ENCODE results near the gene EXOSC10. TPM values are rescaled to one million over a fixed set of nuclear protein-coding genes. Genes with fewer than 3 reads are reported as not detected.
"Not testable (repeated sequence)": the region's sequence is repeated elsewhere in the genome, so short reads cannot be mapped to it uniquely, and the experiment has no call there.

EXOSC10 gene
- total RNA-seq, 1 experiment from 2014 or later: 57.7 TPM

DNA sequence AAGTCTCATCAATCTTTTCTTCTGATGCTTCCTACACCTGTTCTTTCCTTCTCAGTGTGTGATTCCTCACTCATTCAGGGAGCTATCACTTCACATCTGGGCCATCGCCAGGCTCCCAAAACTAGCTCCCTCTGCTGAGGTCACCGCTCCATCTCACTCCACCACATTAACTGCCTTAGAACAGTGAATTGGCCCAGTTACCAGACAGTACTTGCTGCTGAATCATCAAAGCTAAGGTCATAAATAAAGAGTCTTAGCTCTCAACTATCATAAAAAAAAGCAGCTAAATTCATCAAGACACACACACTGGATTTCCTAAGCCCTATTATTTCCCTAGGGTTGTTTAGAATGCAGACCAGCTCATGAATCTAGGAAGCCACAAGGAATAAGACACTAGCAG, 21.0 kb downstream of the EXOSC10 start:
- no peak for DNase-seq
- TF ChIP-seq, protein P1, sequence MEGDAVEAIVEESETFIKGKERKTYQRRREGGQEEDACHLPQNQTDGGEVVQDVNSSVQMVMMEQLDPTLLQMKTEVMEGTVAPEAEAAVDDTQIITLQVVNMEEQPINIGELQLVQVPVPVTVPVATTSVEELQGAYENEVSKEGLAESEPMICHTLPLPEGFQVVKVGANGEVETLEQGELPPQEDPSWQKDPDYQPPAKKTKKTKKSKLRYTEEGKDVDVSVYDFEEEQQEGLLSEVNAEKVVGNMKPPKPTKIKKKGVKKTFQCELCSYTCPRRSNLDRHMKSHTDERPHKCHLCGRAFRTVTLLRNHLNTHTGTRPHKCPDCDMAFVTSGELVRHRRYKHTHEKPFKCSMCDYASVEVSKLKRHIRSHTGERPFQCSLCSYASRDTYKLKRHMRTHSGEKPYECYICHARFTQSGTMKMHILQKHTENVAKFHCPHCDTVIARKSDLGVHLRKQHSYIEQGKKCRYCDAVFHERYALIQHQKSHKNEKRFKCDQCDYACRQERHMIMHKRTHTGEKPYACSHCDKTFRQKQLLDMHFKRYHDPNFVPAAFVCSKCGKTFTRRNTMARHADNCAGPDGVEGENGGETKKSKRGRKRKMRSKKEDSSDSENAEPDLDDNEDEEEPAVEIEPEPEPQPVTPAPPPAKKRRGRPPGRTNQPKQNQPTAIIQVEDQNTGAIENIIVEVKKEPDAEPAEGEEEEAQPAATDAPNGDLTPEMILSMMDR (conservative IDR thresholded peaks at IDR 0.05): no peak
- no peak for TF ChIP-seq EZH2 (IDR thresholded peaks at IDR 0.05; ENCODE audit: low read depth)
- CTCF ChIA-PET: no interaction called here

DNA sequence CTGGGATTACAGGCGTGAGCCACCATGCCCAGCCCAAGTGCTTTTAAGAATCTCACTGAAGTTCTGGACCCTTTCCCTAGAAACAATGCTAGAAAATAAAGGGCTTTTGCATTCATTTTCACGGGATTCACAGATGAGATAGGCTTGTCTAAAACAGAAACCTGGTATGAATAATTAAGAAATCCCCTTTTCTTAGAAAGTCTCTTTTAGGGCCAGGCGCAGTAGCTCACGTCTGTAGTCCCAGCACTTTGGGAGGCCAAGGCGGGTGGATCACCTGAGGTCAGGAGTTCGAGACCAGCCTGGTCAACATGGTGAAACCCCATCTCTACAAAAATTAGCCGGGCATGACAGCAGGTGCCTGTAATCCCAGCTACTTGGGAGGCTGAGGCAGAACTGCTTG, 26.3 kb downstream of the EXOSC10 start:
- POLR2A ChIA-PET (ENCODE audit: unreplicated experiment): not testable (repeated sequence)

More for the DNA sequence above, 21.0 kb downstream of the EXOSC10 start:
- no peaks in the 10 kb centered on the region for H3K9me2 ChIP-seq (ENCODE audit: insufficient read depth)
- no peaks in the 10 kb centered on the region for H3K36me3 ChIP-seq (ENCODE audit: low read depth)
- POLR2A ChIA-PET (ENCODE audit: unreplicated experiment): no interaction called here
- no peak overlapping the region for H3K27ac ChIP-seq
- no peaks in the 10 kb centered on the region; the same call in 1 of the 2 replicates for H3F3A ChIP-seq (ENCODE audit: insufficient read depth, low read depth)
- intact Hi-C loops (cut with micrococcal nuclease; ENCODE audit: unreplicated experiment): no loop called here
- no TSS peak for BruUV-seq (replicated peaks)
- H3K4me1 ChIP-seq (replicated peaks; ENCODE audit: insufficient read depth): no peaks in the 10 kb centered on the region
- H3K79me2 ChIP-seq (ENCODE audit: low read depth): no peaks in the 10 kb centered on the region
- no peaks in the 10 kb centered on the region for H3K27me3 ChIP-seq (ENCODE audit: insufficient read depth, low read depth)
- no peak overlapping the region for H2AFZ ChIP-seq
- no peaks in the 10 kb centered on the region for H3K9me3 ChIP-seq (ENCODE audit: insufficient read depth, low read depth)
- no peak overlapping the region for H3K4me2 ChIP-seq
- H4K20me1 ChIP-seq (ENCODE audit: insufficient read depth): no peaks in the 10 kb centered on the region
- no peak overlapping the region for H3K4me3 ChIP-seq

DNA sequence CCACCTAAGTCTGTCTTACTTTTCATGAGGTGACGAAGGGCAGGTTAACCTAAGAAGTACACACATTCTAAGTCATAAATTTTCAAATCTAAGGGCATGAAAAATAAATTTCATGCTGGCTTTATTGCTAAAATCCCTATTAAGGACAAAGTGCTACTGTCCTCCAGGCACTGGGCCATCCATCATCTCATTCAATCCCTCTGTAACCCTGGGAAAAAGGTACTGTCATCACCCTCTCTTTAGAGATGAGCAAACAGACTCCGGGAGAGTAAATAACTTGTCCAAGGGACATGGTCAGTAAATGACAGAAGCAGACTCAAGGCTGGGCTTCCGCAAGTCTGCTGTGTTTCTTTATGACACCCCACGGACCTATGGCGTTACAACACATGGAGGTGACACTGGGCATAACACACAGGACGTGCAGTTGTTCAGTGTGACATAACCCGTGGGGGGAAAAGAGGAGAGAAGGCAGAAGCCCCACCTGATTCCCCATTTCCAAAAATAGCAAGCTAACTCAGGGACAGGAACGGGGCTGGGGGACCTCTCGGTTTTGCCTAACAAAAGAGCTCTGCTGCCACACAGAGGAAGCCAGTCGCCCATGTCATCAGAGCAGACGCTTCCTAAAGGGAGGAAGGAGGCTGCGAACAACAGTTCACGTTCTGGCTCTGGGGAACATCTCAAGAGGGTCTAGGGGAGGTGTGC, 27.3 kb downstream of the EXOSC10 start:
- CTCF ChIA-PET: interaction anchor here (0.9 kb wide), 1 partner anchor 11 kb away, joined by 4 read pairs; no protein-coding TSS in a partner anchor
- BruUV-seq (replicated peaks): no TSS peak

More for the DNA sequence above, 26.3 kb downstream of the EXOSC10 start:
- H3K27me3 ChIP-seq (ENCODE audit: insufficient read depth, low read depth); H4K20me1 ChIP-seq (ENCODE audit: insufficient read depth); H2AFZ ChIP-seq; H3K9me2 ChIP-seq (ENCODE audit: insufficient read depth); H3K27ac ChIP-seq; DNase-seq; H3K79me2 ChIP-seq (ENCODE audit: low read depth); H3K9me3 ChIP-seq (ENCODE audit: insufficient read depth, low read depth); H3K4me2 ChIP-seq; H3K36me3 ChIP-seq (ENCODE audit: low read depth); H3K4me3 ChIP-seq; intact Hi-C loops (cut with micrococcal nuclease; ENCODE audit: unreplicated experiment); H3K4me1 ChIP-seq (replicated peaks; ENCODE audit: insufficient read depth); H3F3A ChIP-seq (ENCODE audit: insufficient read depth, low read depth); BruUV-seq (replicated peaks): not testable (repeated sequence)
- CTCF ChIA-PET: interaction anchor here (0.9 kb wide), 1 partner anchor 12 kb away, joined by 4 read pairs; no protein-coding TSS in a partner anchor

More for the DNA sequence above, 27.3 kb downstream of the EXOSC10 start:
- Histone ChIP-seq H3K27me3 (ENCODE audit: insufficient read depth, low read depth) (no peaks in the 10 kb centered on the region), H3K4me3 (no peak overlapping the region), H3K4me1 (replicated peaks; ENCODE audit: insufficient read depth) (no peaks in the 10 kb centered on the region), H3K4me2 (no peak overlapping the region), H4K20me1 (ENCODE audit: insufficient read depth) (no peaks in the 10 kb centered on the region), H3F3A (ENCODE audit: insufficient read depth, low read depth) (no peaks in the 10 kb centered on the region), H3K79me2 (ENCODE audit: low read depth) (no peaks in the 10 kb centered on the region), H3K9me2 (ENCODE audit: insufficient read depth) (no peaks in the 10 kb centered on the region), H3K27ac (no peak overlapping the region), H2AFZ (no peak overlapping the region), H3K9me3 (ENCODE audit: insufficient read depth, low read depth) (no peaks in the 10 kb centered on the region), H3K36me3 (ENCODE audit: low read depth) (no peaks in the 10 kb centered on the region)
- POLR2A ChIA-PET (ENCODE audit: unreplicated experiment): no interaction called here
- no peak for TF ChIP-seq EZH2 (IDR thresholded peaks at IDR 0.05; ENCODE audit: low read depth)
- TF ChIP-seq, protein P1 (conservative IDR thresholded peaks at IDR 0.05): no peak
- intact Hi-C loops (cut with micrococcal nuclease; ENCODE audit: unreplicated experiment): no loop called here
- DNase-seq: no peak

Data from PC-9 (cell line).